Activated CD8-positive, alpha-beta memory T cell treated with anti-CD3 and anti-CD28 coated beads for 36 hours (primary cell): Measurements from ENCODE around the gene GJC1. TPM values are rescaled to one million over a fixed set of nuclear protein-coding genes. Genes with fewer than 3 reads are reported as not detected.

Source experiments
- CTCF ChIA-PET: fragments of 350-600 bp; sonication (Branson Sonifier 250); formaldehyde crosslinking; loops from one replicate; lab custom pipeline; 2021; ENCODE audit warnings: antibody characterized with exemption; lab: Charles Lee
- POLR2A ChIA-PET: fragments of 350-600 bp; sonication (Branson Sonifier 250); formaldehyde crosslinking; loops from one replicate; lab custom pipeline; 2021; ENCODE audit warnings: antibody characterized with exemption; lab: Charles Lee
- total RNA-seq, 2 experiments: library from RNA; stranded (reverse); gene quantifications; one replicate each; pipeline ENCODE4 v1.2.3, GENCODE V29; 2021

The GJC1 gene
- total RNA-seq, 2 experiments from 2014 or later = 8.6 to 8.8 TPM

DNA sequence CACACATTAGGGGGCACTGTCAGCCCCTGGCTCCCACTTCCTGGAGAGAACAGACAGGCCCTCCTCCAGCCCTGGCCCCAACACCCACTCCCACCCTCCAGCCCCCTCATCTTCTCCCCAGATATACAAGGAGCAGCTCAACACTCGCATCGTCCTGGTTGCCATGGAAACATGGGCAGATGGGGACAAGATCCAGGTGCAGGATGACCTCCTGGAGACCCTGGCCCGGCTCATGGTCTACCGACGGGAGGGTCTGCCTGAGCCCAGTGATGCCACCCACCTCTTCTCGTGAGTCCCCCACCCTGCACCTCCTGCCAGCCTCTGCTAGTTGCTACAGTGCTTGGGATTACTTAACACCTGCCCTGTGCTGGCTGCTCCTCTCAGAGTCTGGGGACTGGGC, 56.9 kb downstream of the GJC1 start:
- ChIA-PET CTCF (interaction anchor here (0.9 to 1.5 kb wide), 2 partner anchors 58 to 92 kb away, joined by 3 to 4 read pairs; no protein-coding TSS in a partner anchor), POLR2A (interaction anchor here (0.6 kb wide), 1 partner anchor 84 kb away, joined by 12 read pairs; no protein-coding TSS in a partner anchor)

DNA sequence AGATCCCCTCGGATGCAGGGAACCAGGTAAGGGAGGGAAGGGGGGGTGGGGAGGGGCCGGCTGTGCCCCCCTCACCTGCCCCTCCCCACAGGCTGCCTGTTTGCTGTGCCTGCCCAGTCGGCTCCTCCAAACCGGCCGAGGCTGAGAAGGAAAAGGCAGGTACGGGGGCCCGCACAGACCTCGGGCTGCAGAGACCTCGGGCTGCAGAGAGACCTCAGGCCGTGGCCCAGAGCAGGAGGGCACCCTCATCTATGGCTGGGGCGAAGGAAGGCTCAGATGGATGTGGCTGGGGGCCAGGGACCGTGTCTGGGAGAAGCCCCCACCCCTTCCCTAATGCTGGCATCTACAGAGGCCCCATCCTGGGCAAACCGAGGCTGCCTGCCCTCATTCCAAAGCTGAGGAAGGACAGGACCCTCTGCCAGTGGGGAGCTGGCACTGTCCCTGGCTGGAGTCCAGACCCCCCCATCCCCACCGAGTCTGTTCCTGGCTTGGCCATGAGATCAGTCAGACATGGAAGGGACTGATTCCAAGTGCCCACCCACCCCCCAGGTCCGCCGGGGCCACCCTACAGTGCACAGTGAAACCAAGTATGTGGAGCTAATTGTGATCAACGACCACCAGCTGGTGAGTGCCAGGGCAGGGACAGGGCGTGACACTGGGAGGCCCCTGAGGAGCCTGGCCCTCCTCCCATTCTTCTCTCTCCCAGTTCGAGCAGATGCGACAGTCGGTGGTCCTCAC, 57.6 kb downstream of the GJC1 start:
- CTCF ChIA-PET = interaction anchor here (0.9 to 1.5 kb wide), 2 partner anchors 59 to 92 kb away, joined by 3 to 4 read pairs; no protein-coding TSS in a partner anchor
- POLR2A ChIA-PET = interaction anchor here (0.6 kb wide), 1 partner anchor 84 kb away, joined by 12 read pairs; no protein-coding TSS in a partner anchor

DNA sequence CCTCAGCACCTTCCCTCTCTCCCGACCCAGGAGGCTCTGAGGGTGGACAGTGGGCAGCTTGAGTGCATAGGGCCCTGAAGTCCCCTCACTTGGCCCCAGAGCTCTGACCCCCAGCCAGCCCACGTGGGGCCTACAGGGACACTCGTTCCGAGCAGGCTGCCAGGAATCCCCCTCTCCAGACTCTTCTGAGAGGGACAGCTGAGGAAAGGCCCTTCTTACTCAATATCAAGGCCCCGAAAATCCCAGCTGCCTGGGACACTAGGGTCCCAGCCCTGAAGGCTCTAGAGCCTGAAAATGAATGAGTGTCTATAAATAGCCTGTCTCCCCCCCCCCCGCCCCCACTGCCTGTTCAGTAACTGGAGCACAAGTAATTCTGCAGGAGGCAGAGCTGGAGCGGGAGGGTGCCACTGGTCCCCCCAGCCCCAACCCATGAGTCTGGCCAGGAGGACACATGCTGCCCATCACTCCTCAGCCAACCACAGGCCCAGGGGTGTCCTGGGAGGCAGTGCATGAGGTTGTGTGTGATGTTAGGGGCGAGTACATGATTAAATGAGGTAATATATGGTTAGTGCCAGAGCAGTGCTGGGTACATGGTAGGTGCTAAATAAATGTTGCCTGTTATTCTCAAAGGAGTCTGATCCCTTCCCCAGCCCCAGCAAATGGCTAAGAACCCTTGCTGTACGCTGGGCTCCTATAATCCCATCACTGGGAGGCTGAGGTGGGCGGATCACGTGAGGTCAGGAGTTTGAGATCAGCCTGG, 59.7 kb downstream of the GJC1 start:
- POLR2A ChIA-PET = no interaction called here

DNA sequence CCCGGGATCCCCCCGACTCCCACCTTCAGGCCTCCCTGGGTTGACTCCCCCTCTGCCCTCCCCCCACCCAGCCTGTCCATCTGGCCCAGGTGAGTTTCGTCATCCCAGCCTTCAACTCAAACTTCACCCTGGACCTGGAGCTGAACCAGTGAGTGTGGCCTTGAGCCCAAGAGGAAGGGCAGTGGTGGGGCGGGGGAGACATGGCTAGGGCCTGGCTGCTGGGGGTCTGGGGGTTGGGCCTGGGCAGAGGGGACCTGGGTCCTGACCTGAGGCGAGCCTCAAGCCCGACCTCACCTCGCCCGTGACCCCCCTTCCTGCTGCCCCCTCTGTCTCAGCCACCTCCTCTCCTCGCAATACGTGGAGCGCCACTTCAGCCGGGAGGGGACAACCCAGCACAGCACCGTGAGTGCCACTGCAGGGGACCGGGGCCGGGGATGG, 60.4 kb downstream of the GJC1 start:
- CTCF ChIA-PET = interaction anchor here (0.7 kb wide), 3 partner anchors 97 to 425 kb away, joined by 3 read pairs; no protein-coding TSS in a partner anchor
- POLR2A ChIA-PET = no interaction called here

More for the DNA sequence above, 59.7 kb downstream of the GJC1 start:
- CTCF ChIA-PET = interaction anchor here (0.7 to 1.3 kb wide), 3 partner anchors 96 to 426 kb away, joined by 3 read pairs; no protein-coding TSS in a partner anchor

DNA sequence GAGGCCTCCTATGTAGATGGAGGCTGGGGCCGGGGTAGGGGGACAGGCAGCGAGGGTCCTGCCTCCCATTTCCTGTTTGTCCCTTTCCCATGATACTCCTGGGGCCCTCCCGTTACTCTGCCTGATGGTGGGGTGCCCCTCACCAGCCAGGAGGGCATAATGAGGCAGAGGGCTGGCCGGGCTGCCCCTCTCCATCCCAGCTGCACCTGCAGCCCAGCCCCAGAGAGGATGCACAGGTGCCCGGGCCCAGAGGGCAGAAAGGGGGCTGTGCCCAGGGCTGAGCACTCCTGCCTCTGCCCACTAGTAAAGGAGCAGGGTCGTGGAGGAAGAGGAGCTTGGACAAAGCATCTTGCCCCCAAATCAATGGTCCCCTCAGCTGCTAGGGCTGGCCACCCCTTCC, 60.9 kb downstream of the GJC1 start:
- CTCF ChIA-PET = interaction anchor here (0.7 kb wide), 3 partner anchors 97 to 425 kb away, joined by 3 read pairs; no protein-coding TSS in a partner anchor
- POLR2A ChIA-PET = no interaction called here

DNA sequence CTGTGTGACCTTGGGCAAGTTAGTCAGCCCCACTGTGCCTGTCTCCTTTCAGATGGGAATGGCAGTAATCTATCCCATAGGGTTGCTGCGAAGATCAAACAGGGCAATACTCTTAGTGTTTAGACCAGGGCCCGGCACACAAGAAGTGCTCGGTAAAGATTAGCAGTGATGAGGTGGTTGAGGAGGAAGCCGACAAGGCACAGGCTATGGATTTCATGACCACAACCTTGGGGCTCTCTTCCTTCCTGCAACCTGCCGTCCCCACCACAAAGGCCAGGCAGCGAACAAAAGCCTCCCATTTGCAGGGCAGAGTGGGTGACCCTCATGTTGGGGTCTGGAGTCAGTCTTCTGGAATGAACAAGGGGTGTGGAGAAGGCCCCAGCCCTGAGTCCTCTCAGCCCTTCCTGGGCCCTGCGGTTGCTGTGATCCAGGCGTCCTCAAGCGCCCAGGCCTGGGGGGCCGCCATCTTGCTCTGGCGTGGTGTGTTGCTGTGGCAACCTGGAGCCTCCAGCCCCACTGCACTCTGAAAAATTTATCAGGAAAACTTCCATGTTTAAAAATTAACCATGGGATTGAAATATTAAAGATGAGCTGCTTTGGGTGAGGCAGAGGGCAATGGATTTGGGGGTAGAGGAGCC, 61.5 kb downstream of the GJC1 start:
- POLR2A ChIA-PET = no interaction called here
- CTCF ChIA-PET = no interaction called here

DNA sequence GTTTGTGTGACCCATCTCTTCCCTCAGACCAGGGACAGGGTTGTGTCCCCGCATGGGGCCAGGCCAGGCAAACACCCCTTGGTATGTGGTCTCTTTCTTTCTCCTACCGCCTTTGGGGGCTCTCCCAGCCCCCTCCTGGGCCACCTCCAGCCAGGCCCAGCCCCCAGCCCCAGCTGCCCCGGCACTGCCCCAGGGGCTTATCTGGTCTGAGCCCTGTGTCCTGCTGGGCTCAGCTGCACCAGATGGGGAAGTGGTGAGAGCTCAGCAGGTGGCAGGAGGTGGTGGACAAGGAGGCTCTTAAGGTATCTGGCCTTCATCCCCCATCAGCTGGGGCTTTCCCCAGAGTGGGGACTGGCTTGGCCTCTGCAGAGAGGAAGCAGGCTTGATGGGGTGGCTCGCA, 62.6 kb downstream of the GJC1 start:
- ChIA-PET POLR2A (no interaction called here), CTCF (no interaction called here)

DNA sequence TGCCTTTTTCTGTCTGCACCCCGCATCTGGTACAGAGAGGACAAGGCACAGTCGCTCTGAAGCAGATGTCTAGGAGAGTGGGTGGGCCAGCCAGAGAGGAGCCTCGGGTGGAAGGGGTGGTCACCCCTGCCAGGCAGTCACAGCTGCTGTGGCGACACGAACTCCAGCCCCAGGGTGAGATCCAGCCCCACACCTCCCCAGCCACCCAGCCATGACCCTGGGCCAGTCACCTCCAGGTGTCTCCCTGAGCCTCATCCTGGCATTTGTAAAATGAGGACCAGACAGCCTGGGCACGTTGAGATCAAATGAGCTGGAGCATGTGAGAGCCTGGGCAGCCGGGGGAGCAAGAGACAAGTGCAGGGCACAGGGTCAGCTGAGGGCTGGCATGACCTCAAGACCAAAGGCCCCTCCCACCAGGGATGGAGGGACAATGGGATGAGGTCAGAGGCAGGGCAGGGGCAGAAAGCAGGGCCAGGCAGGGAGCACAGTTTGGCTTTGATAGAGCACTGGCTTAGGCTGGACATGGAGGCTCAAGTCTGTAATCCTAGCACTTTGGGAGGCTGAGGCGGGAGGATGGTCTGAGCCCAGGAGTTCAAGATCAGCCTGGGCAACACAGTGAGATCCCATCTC, 63.6 kb downstream of the GJC1 start:
- CTCF ChIA-PET = interaction anchor here (0.7 kb wide), 1 partner anchor 838 kb away, joined by 4 read pairs; no protein-coding TSS in a partner anchor
- POLR2A ChIA-PET = no interaction called here

DNA sequence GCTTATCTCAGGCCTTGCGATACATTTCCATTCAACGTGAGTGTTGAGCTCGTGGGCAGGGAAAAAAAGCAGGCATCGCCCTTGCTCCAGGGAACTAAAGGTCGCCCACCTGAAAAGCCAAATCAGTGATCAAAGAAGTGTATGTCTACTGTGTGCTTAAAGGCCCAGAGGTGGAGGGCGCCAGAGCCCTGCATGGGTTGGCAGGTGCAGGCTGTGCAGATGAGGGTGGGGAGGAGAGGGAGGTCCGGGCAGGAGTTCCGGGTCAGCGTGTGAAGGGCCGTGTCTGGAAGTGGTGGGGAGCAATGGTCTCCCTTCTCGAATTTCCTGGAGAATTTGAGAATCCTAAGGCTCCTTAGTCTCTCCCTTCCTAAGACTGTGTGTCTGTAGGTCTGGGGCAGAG, 64.1 kb downstream of the GJC1 start:
- POLR2A ChIA-PET = no interaction called here
- CTCF ChIA-PET = no interaction called here

DNA sequence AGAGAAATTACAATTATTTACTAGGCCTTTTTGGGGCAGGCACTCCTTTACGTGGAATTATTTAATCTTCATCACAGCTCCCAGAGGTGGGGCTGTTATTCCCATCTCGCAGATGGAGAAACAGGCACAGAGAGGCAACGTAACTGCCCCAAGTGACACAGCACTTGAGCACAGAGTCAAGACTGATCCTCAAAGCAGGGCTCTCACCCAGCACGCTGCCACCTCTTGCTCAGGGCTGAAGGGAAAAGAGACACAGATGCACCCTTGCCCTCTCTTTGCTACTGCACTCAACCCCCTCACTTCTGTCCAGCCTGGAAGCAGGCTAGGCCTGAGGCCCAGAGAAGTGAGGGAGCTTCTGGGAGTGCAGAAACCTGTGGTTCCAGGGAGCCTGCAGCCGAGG, 66.9 kb downstream of the GJC1 start:
- CTCF ChIA-PET = interaction anchor here (0.6 to 0.9 kb wide), 3 partner anchors 12 to 392 kb away, joined by 3 to 6 read pairs (median 3); no protein-coding TSS in a partner anchor
- POLR2A ChIA-PET = no interaction called here

DNA sequence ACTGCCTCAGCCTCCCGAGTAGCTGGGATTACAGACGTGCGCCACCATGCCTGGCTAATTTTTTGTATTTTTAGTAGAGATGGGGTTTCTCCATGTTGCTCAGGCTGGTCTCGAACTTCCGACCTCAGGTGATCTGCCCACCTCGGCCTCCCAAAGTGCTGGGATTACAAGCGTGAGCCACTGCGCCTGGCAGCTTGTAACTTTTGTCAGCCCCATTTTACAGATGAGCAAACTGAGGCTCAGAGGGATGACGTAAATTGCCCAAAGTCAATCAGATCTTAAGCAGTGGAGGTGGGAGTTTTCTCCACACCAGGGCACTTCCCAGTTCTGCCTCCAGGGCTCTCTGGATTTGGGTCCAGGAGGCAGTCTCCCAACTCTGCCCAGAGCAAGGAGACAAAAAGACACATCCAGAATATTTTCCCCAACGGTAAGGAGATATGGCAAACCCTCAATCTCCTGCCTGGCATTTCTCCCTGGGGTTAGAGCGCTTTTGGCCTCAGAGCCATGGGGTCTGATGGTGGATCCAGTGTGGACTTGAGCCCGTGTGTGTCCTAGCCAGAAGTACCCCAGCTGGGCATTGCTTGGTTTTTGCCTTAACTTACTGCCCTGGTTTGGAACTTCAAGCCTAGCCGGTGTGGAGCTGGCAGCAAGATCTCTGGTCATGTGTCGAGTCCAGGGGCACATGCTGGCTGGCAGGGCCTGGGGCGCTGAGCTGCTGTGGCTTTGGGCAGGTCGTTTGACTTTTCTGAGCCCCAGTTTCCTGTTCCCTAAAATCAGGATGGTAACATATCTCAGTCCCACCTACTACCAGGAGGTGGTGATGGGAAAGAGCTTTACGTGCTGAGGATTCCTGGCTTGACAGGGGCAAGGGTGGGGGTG, 67.9 kb downstream of the GJC1 start:
- ChIA-PET POLR2A (no interaction called here), CTCF (interaction anchor here (0.9 kb wide), 1 partner anchor 13 kb away, joined by 3 read pairs; no protein-coding TSS in a partner anchor)

DNA sequence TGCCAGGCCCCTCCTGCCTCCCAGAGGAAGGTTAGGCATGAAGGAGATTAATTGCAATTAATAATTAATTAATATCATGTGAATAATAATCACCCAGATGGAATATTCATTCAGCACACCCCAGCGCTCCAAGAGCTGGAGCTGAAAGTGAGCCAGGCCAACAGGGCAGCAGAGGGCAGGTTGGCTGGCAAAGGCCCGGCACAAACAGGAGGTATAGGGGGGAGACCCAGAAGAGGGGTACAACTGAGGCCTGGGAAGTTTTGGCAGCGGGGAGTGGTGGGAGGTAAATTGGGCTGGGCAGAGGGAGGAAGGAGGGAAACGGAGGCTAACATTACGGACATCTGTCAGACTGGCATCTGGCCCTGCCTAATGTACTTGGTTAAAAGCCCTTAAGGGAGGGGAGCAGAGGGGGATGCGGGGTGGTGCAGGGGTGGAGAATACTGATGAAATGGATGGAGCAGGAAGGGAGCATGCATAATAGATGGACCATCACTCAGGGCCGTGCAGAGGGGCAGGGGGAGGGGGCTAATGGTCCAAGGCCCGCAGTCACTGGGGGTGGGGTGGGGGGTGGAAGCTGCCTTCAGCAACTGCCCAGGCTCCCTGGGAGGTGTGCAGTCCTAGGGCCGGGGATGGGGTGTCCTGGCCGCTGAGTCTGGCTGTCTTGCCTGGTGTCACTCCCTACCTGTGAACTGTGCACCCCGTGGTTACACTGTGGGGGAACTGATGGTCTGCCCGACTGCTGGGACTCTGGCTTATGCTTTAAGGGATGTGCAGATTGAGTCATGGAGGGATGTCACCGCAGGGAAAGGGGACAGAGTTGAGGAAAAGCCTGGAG, 69.4 kb downstream of the GJC1 start:
- ChIA-PET POLR2A (no interaction called here), CTCF (interaction anchor here (0.9 kb wide), 1 partner anchor 14 kb away, joined by 3 read pairs; no protein-coding TSS in a partner anchor)

DNA sequence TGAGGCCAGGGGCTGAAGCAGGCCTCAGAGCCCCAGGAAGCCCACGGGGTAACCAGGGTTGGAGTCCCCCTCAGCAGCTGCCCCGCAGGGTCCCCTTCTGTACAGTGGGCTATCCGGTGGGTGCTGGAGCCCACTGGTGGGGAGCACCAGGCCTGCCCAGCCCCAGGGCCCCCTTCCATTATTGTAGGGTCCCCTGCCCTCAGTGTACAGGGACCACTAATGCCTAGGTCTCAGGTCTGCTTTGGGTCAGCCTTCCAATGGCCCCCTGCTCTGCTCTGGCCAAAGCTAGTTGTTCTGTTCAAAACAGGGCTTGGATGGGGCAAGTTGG, 70.2 kb downstream of the GJC1 start:
- ChIA-PET CTCF (interaction anchor here (0.9 to 1.2 kb wide), 3 partner anchors 15 to 122 kb away, joined by 3 to 4 read pairs (median 3); no protein-coding TSS in a partner anchor), POLR2A (no interaction called here)

DNA sequence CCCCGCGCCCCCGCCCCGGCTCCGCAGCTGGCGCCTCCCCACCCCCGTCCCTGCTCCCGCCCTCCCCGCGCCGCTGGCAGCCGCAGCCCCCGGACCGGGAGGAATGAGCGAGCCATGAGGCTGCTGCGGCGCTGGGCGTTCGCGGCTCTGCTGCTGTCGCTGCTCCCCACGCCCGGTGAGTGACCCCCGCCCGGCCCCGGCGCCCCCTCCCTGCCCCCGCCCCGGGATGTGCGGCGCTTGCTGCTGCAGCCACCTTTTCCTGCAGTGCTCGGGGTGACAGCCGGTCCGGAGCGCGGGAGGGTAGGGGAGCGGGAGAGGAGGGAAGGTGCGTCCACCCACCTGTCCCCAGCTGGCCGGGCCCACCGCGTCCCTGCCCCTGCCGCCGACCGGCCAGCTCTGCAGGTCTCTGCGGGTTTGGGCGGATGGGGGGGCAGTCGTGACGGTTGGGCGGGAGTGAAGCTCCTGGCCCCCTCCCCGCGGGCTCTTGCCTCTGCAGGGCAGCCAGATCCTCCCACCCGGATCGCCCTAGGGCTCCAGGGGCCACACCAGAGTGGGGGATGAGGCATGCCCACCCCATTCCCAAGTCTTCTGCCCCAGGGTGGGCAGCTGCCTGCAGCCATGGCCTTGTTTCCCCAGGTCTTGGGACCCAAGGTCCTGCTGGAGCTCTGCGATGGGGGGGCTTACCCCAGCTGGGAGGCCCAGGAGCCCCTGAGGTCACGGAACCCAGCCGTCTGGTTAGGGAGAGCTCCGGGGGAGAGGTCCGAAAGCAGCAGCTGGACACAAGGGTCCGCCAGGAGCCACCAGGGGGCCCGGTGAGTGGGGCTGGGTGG, 70.8 kb downstream of the GJC1 start:
- ChIA-PET CTCF (interaction anchor here (0.9 to 1.2 kb wide), 3 partner anchors 16 to 122 kb away, joined by 3 to 4 read pairs (median 3); no protein-coding TSS in a partner anchor), POLR2A (no interaction called here)

DNA sequence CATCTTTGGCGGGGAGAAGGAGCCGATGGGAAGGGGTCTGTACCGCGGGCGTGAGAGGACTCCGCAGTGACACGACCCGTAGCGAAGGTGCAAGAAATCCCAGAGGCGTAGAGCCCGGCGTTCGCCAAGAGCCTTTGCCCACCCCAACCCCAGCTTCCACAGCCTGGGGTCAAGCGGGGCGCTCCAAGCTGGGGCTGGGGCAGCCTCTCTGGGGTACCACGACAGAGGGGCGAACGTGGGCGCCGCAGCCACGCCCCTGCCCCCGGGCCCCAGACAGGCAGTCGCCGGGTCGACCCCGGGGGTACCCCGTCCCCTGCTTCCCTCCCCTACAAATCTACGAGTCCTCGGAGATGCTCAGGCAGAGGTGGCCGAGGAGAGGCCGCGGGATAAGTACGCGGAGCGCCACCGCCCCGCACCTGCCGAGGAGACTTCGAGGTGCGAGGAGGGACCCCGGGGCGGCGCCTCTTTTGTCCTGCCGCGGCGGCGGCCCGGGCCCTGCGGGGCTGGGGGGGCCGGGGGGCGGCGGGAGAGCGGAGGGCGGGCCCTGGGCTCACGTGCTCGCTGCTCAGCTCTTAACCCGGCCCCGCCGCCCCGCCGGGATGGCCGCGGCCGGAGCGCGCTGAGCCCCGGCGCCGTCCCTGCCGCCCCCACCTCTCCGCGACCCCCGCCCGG, 71.5 kb downstream of the GJC1 start, which contains the start of gene ADAM11:
ADAM11 (plus strand) TSS at position 575 of the 672 bp plus-strand sequence. CDS start 212 bp downstream, outside the sequence.
- CTCF ChIA-PET = interaction anchor here (1.2 kb wide), 1 partner anchor 107 kb away, joined by 4 read pairs; no protein-coding TSS in a partner anchor
- POLR2A ChIA-PET = no interaction called here
